Ecto neural progenitor cell (in vitro differentiated cells): ENCODE measurements around the gene UTF1.
"Not testable (repeated sequence)": the region's sequence is repeated elsewhere in the genome, so short reads cannot be mapped to it uniquely, and the experiment has no call there.

Experiments
- DNase-seq: peaks from one replicate; pipeline ENCODE4 v3.0.0-alpha.2; 2018; ENCODE audit warnings: low spot score

The UTF1 gene

DNA sequence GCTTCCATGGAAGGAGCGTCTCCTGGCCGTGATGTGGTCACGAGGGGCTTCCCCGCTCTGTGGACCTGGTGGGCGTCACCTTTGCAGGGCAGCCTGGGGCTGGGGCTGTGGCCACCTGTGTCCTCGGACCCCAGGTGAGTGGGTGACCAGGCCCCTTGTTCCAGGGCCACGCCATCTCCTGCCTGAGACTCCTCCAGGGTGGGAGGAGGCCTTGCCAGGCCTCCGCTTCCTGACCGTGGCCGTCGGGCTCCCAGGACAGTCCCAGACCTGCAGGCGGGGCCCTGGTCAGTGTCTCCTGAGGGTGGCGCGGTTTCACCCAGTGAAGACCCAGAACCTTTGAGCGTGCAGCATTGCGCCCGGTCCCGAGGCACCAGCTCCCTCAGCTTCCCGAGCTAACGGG is 20.4 kb upstream of the UTF1 start:
- DNase-seq: no peak

GRCh38 chr10:133210398-133211140 is 19.4 kb upstream of the UTF1 start:
- DNase-seq: no peak

- DNase-seq: no peak
Observed at GRCh38 chr10:133211141-133211830, 18.7 kb upstream of the UTF1 start.

DNA sequence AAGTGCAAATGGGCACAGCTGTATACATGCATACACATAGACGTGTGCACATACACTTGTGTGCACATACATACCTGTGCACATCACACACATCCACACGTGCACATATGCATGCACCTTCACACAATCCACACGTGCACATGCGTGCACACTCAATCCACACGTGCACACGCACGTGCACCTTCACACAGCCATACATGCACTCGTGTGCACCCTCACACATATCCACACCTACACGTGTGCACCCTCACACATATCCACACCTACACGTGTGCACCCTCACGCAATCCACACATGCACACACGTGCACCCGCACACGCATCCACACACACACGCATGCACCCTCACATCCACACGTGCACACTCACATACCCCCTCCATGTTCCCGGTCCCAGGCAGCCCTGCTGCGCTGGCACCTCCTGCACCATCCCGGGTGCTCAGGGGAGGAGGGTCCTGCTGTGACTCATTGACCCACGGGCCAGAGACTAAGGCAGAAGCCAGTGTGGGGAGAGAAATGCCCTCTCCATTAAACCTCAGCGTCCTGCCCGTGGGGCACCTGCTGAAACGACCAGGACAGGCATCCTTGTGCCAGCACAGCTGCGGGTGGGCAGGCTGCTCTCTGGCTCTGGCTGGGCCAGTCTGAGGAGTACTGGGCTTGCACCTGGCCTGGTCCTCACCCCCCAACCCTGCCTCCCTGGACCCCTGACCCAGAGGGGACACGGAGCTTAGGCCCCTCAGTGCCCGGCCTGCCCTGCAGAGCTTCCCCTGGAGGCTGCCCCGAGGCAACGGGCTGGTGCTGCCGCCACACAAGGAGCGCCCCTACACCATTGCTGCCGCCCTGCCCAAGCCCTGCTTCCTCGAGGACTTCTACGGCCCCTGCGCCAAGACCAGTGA is 17.8 kb upstream of the UTF1 start:
- DNase-seq: no peak

DNA sequence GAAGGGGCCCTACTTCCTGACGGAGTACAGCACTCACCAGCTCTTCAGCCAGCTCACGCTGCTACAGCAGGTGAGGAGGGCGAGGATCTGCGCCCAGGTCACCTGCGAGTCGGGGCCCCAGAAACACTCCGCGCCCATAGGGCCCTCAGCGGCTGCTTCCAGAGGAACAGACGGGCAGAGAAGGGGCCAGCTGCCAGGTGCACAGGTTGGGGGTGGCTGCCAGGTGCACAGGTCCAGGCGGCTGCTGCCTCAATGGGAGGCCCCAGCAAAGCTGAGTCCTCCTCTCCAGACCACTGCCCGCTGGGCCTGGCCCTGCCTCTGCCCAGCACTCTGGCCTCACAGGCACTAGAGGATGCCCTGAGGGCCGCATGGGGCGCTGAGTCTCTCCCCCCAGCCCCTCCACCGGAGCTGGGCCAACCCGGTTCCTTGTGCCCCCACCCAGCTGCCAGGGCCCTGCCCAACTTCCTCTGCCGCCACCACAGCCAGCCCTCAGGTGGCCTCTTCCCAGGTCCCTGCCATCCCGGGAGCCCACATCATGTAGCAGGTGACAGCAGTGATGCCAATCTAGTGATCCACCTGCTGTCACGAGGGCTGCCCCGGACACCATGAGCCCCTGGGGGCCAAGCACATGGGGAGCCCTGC is 17.0 kb upstream of the UTF1 start:
- no peak for DNase-seq

GRCh38 chr10:133213641-133214467 is 16.2 kb upstream of the UTF1 start:
- DNase-seq: no peak

- DNase-seq: no peak
Observed at GRCh38 chr10:133214468-133215410, 15.3 kb upstream of the UTF1 start.

GRCh38 chr10:133215586-133215985 is 14.4 kb upstream of the UTF1 start:
- no peak for DNase-seq

- no peak for DNase-seq
Observed at GRCh38 chr10:133216776-133217175, 13.2 kb upstream of the UTF1 start.

- DNase-seq: no peak
Observed at GRCh38 chr10:133217800-133218589, 12.0 kb upstream of the UTF1 start.

DNA sequence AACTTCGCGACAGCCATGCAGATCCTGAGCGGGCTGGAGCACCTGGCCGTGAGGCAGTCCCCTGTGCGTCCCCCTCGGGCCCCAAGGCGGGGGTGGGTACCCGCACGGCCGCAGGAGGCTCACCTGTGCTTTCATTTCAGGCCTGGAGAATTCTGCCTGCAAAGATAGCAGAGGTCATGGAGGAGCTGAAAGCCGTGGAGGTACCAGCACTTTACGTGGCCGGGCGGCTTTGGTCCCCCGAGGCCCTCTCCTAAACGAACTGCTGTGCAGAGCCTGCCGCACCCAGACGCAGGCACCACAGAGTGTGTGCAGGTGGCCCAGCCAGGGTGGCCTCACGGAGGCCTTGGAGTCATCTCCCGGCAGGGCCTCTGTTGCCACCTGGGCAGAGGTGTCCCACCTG is 11.1 kb upstream of the UTF1 start:
- DNase-seq: no peak

- no peak for DNase-seq
Observed at GRCh38 chr10:133219782-133220181, 10.2 kb upstream of the UTF1 start.

GRCh38 chr10:133221331-133221730 is 8.7 kb upstream of the UTF1 start:
- DNase-seq: no peak

GRCh38 chr10:133221756-133222155 is 8.3 kb upstream of the UTF1 start:
- DNase-seq: not testable (repeated sequence)

- DNase-seq: no peak
Observed at GRCh38 chr10:133224076-133224475, 5.9 kb upstream of the UTF1 start.

GRCh38 chr10:133224756-133225372 is 5.2 kb upstream of the UTF1 start:
- no peak for DNase-seq

DNA sequence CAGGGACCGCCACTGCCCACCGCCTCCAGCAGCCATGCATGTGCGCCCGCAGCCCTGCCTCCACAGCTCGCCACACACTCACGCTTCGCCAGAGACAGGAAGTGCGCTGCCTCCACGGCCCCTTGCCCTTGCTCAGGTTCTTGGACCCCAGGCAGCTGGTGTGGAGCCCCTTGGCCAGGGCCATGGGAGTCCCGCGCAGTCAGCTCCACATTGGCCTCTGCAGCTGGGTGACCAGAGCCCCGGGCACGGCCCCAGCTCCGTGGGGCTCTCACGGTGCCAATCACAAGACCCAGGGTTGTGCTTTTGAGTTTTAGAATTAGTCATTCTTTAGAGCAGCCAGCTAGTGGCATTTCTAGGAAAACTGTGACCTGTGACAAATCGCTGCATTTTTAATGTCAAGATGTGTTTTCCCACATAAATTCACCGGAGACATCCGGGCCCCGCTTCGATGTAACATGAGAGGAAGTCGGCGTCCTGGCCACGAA is 4.3 kb upstream of the UTF1 start:
- DNase-seq: no peak

DNA sequence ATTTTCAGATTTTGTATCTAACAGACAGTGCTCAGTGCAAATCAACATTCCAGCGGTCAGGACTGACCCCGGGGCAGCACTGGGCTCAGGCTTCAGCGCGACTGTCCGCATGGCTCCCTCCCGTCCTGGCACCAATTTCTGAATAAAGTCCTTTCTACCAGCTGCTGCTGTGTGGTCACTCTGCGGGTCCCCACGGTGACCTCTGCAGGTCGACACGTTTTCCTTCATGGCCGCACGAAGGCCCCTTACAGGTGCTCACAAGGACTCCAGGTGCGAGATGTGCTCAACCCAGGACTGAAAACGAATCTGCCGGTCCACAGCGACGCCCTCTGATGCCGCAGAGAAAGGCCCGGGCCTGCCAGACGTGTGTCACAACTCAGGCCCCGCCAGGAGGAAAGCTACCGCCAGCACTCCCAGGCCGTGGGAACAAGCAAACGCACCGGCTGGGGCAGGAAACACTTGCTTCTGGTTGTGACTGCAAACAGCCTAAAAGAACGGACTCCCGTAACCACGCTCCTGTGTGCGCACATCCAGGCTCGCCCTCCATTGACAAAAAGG is 3.7 kb upstream of the UTF1 start:
- no peak for DNase-seq
